Activated CD4-positive, alpha-beta T cell treated with anti-CD3 and anti-CD28 coated beads, Interleukin-2, Interleukin-4, amounts not matched to agents 100 ng/mL and 50 ng/mL, durations not matched to agents 16 hours and 8 hours (primary cell): Measurements from ENCODE around the gene CDC14B.
"Not testable (repeated sequence)": the region's sequence is repeated elsewhere in the genome, so short reads cannot be mapped to it uniquely, and the experiment has no call there.

Source experiments
- DNase-seq: peaks from one replicate; pipeline ENCODE4 v3.0.0-alpha.2; 2020; ENCODE audit warnings: low spot score

CDC14B gene

GRCh38 chr9:96619491-96620180, at the start of gene CDC14B:
Gene CDC14B, minus strand, starts transcription at chr9:96619843. Its CDS starts 465 bp downstream, at chr9:96619378.
- peak; percentile 83 for DNase-seq

- DNase-seq: no peak
Measured at GRCh38 chr9:96668868-96669534, 49.4 kb upstream of the CDC14B start.

- DNase-seq: no peak
Measured at GRCh38 chr9:96667363-96667728, 47.7 kb upstream of the CDC14B start.

- DNase-seq: peak; percentile 59
Measured at GRCh38 chr9:96666653-96667362, 47.2 kb upstream of the CDC14B start.

GRCh38 chr9:96665789-96666188, 46.1 kb upstream of the CDC14B start:
- no peak for DNase-seq

GRCh38 chr9:96663506-96664120, 44.0 kb upstream of the CDC14B start:
- no peak for DNase-seq

- DNase-seq: no peak
Measured at GRCh38 chr9:96661711-96662110, 42.1 kb upstream of the CDC14B start.

- DNase-seq: no peak
Measured at GRCh38 chr9:96660692-96661248, 41.1 kb upstream of the CDC14B start.

- peak; percentile 80 for DNase-seq
Measured at GRCh38 chr9:96655198-96655851, 35.7 kb upstream of the CDC14B start, which contains the start of gene PRXL2C. Gene PRXL2C, minus strand, starts transcription at chr9:96655317. Its CDS starts 36 bp downstream, at chr9:96655281.

- DNase-seq: peak; percentile 65
Measured at GRCh38 chr9:96654450-96655197, 35.0 kb upstream of the CDC14B start.

- peak; percentile 32 for DNase-seq
Measured at GRCh38 chr9:96651626-96652025, 32.0 kb upstream of the CDC14B start.

- DNase-seq: no peak
Measured at GRCh38 chr9:96649620-96650324, 30.1 kb upstream of the CDC14B start.

- no peak for DNase-seq
Measured at GRCh38 chr9:96646081-96646991, 26.7 kb upstream of the CDC14B start.

GRCh38 chr9:96644137-96644536, 24.5 kb upstream of the CDC14B start:
- DNase-seq: no peak

GRCh38 chr9:96641514-96641913, 21.9 kb upstream of the CDC14B start:
- no peak for DNase-seq

GRCh38 chr9:96638606-96639364, 19.1 kb upstream of the CDC14B start:
- DNase-seq: no peak

GRCh38 chr9:96636368-96636767, 16.7 kb upstream of the CDC14B start:
- DNase-seq: no peak

- not testable (repeated sequence) for DNase-seq
Measured at GRCh38 chr9:96633579-96633978, 13.9 kb upstream of the CDC14B start.
